ENCODE results near the gene CDKN1C. TPM values are rescaled to one million over a fixed set of nuclear protein-coding genes. Genes with fewer than 3 reads are reported as not detected.

The CDKN1C gene
- total RNA-seq, 1 donor from 2014 or later = 268 TPM

DNA sequence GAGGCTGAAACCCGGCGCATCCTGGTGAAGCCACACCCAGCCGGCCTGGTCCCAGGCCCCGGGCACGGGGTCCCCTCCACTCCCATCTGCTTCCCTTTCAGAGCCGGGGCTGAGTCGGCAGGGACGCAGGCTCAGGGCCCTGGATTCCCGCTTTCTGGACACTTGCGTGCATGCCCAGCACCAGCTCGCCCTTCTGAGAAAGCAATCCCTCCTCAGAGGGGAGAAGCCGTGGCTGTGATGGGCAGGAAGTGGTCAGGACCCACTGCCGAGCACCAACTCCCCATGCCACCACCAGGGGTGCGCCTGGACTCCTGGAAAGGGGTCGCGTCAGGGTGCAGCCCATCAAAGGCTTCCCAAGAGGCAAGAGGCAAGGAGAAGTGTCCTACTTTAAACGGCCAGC lies 15.1 kb downstream of the CDKN1C start:
- Mint-ChIP-seq H3K36me3 (ENCODE audit: insufficient read depth) (peaks cover 1% of the 10 kb centered on the region), H3K4me1 (ENCODE audit: low read depth) (no peaks in the 10 kb centered on the region), H3K27ac (no peak overlapping the region), H3K4me3 (ENCODE audit: low read depth) (no peak overlapping the region), H3K9me3 (ENCODE audit: low read depth) (no peaks in the 10 kb centered on the region), H3K27me3 (peaks cover 56% of the 10 kb centered on the region)
- TF ChIP-seq CTCF (IDR thresholded peaks at IDR 0.05; ENCODE audit: unreplicated experiment) = peak; percentile 16
- DNase-seq (ENCODE audit: low spot score, unreplicated experiment) = no peak

DNA sequence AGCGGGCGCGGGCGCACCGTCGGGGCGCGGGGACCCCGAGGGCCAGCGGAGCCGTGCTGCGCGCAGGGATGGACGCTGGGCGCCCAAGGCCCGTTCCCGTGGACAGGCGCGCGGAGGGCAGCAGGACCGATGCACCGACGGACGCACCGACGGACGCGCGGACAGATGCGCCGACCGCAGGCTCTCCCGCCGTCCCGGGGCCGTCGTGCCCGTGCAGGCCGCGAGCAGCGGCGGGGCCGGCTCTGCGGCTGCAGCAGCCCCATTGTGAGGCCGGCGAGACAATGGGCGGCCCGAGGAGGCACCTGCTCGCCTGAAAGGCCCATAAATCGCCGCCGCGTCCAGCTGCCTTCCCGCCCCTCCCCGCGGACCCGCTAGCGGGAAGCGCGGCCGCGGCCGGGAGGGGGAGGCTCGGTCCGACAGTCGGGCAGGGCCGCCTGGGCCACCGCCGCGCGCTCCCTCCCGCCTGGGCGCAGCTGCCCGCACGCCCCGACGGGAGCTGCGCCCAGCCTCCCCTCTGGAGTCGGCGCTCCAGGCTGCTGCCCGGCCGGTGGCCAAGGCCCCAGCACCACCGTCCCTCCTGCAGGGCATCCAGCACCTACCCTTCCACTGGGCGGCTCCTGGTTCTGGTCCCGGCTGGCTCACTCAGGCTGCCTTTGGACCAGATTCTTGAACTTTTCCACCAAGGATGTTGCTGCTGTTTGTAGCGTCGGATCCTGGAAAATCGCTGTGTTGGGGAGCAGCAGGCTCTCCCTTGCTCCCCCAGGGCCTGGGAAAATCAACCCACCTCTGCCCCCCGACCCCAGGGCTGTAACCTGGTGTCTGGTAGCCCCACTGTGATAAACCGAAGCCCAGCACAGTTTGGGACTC lies 15.8 kb downstream of the CDKN1C start:
- Mint-ChIP-seq H3K27ac (no peak overlapping the region), H3K9me3 (ENCODE audit: low read depth) (no peaks in the 10 kb centered on the region), H3K4me1 (ENCODE audit: low read depth) (no peaks in the 10 kb centered on the region), H3K27me3 (peaks cover 56% of the 10 kb centered on the region), H3K36me3 (ENCODE audit: insufficient read depth) (peaks cover 1% of the 10 kb centered on the region), H3K4me3 (ENCODE audit: low read depth) (no peak overlapping the region)
- DNase-seq (ENCODE audit: low spot score, unreplicated experiment) = no peak
- TF ChIP-seq CTCF (IDR thresholded peaks at IDR 0.05; ENCODE audit: unreplicated experiment) = no peak

- no peak for TF ChIP-seq CTCF (IDR thresholded peaks at IDR 0.05; ENCODE audit: unreplicated experiment)
- Mint-ChIP-seq H3K4me3 (ENCODE audit: low read depth) (no peak overlapping the region), H3K36me3 (ENCODE audit: insufficient read depth) (peaks cover 1% of the 10 kb centered on the region), H3K9me3 (ENCODE audit: low read depth) (no peaks in the 10 kb centered on the region), H3K27ac (no peak overlapping the region), H3K4me1 (ENCODE audit: low read depth) (no peaks in the 10 kb centered on the region), H3K27me3 (peaks cover 62% of the 10 kb centered on the region)
- DNase-seq (ENCODE audit: low spot score, unreplicated experiment) = no peak
These were observed 16.4 kb downstream of the CDKN1C start for GRCh38 chr11:2869134-2869526.

GRCh38 chr11:2868506-2869133 lies 17.0 kb downstream of the CDKN1C start:
- TF ChIP-seq CTCF (IDR thresholded peaks at IDR 0.05; ENCODE audit: unreplicated experiment) = no peak
- no peak overlapping the region for H3K4me3 Mint-ChIP-seq (ENCODE audit: low read depth)
- peaks cover 1% of the 10 kb centered on the region for H3K36me3 Mint-ChIP-seq (ENCODE audit: insufficient read depth)
- H3K4me1 Mint-ChIP-seq (ENCODE audit: low read depth) = no peaks in the 10 kb centered on the region
- no peak overlapping the region for H3K27ac Mint-ChIP-seq
- peaks cover 64% of the 10 kb centered on the region for H3K27me3 Mint-ChIP-seq
- H3K9me3 Mint-ChIP-seq (ENCODE audit: low read depth) = no peaks in the 10 kb centered on the region
- DNase-seq (ENCODE audit: low spot score, unreplicated experiment) = no peak

DNA sequence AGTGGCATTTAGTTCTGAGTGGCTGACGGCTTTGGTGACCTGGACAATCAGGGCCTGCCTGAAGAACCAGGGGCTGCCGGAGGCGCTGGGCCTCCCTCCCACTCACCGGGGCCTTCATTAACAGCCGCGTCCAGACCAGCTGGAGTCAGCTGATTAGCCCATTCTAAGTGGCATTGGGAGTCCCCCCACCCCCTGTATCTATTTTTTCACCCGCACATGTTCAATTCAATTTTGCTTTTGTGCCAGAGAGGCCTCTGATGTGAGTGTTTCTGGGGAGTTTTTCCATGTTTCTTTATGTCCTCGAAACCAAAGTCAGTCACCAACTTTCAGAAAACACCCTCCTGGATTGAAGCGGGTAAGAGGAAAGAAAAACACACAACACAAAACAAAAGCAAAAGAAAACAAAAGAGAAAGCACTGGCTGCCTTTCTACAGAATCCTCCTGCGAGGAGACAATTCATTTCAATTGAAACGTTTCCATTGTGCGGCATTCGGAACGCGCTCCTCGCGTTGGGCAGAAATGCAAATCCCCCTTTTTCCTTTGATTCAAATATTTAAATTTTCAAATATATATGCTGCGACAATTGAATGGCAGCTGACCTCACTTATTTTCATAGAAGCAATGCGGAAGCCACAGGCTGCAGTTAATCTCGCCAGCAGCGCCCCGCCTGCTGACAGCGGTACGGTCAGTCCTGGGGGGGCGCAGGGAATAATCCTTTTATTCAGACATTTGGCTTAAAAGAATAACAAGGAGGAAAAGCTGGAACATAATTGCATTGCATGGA lies 17.7 kb downstream of the CDKN1C start:
- H3K4me1 Mint-ChIP-seq (ENCODE audit: low read depth) = no peaks in the 10 kb centered on the region
- TF ChIP-seq CTCF (IDR thresholded peaks at IDR 0.05; ENCODE audit: unreplicated experiment) = no peak
- no peak overlapping the region for H3K4me3 Mint-ChIP-seq (ENCODE audit: low read depth)
- peaks cover 1% of the 10 kb centered on the region for H3K36me3 Mint-ChIP-seq (ENCODE audit: insufficient read depth)
- no peak for DNase-seq (ENCODE audit: low spot score, unreplicated experiment)
- H3K27me3 Mint-ChIP-seq = peaks cover 69% of the 10 kb centered on the region
- no peak overlapping the region for H3K27ac Mint-ChIP-seq
- H3K9me3 Mint-ChIP-seq (ENCODE audit: low read depth) = no peaks in the 10 kb centered on the region

Data from progenitor cell of endocrine pancreas (in vitro differentiated cells).